ENCODE results near the gene NFAM1. TPM values are rescaled to one million over a fixed set of nuclear protein-coding genes. Genes with fewer than 3 reads are reported as not detected.

The NFAM1 gene
- total and polyA plus RNA-seq, 4 donors = 1.2 to 2.5 (median 1.8) TPM

DNA sequence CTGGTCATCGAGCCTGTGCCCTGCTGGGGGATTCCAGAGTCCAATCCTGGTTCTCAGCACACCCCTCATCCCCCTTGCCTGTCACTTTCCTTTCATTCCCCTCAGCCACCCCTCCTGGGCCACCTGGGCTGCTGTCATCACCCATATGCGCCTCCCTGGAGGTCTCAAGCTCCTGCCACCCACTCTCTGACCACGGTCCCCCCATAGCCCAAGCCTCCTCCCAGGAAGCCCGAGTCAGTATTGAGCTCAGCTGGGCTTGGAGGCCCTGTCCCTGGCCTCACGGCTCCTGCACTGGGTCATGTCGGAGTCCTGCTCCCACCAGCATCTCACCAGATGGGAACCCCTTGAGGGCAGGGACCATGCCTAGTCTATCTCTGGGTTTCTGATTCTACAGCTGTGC is 44.6 kb downstream of the NFAM1 start:
- H3K4me1 ChIP-seq (ENCODE audit: control insufficient read depth, insufficient read depth, low read length) = peaks cover 61% of the 10 kb centered on the region
- H3K4me3 ChIP-seq (ENCODE audit: low read depth, low read length) = no peak overlapping the region
- H3K27me3 ChIP-seq (ENCODE audit: control insufficient read depth, insufficient read depth, low read length) = no peaks in the 10 kb centered on the region
- H3K27ac ChIP-seq (ENCODE audit: low read depth, low read length) = no peak overlapping the region
- 80% methylated on average over 6 of the region's 6 CpGs for WGBS (ENCODE audit: insufficient coverage)
- DNase-seq (ENCODE audit: low read depth in 4 of 6, low spot score in 6 of 6) = no peak
- H3K36me3 ChIP-seq (ENCODE audit: control insufficient read depth, insufficient read depth, low read length) = peaks cover 4% of the 10 kb centered on the region
- no peaks in the 10 kb centered on the region for H3K9me3 ChIP-seq (ENCODE audit: control insufficient read depth, insufficient read depth, low read length)

DNA sequence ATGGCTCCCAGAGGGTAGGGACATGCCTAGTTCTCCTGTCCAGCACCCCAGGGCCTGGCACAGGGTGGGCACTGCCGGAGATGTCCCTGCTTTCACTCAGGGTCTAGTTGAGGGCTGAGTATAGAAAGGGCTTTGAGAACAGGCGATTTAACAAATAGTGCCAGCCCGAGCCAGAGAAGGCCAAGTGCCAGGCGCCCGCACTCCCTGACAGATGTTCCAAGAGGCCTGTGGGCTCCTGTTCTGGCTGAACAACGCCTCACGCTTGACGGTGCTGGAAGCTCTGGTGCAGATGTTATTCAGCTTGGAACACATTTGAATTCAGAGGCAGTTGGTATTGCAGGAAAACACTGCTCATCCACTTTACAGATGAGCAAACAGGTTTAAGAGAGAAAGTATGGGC is 46.5 kb downstream of the NFAM1 start:
- peaks cover 71% of the 10 kb centered on the region for H3K4me1 ChIP-seq (ENCODE audit: control insufficient read depth, insufficient read depth, low read length)
- H3K36me3 ChIP-seq (ENCODE audit: control insufficient read depth, insufficient read depth, low read length) = peaks cover 4% of the 10 kb centered on the region
- 40% methylated on average over 8 of the region's 8 CpGs for WGBS (ENCODE audit: insufficient coverage)
- no peak overlapping the region for H3K27ac ChIP-seq (ENCODE audit: low read depth, low read length)
- peak in 2 of 6 donors; percentile 68 to 88 for DNase-seq (ENCODE audit: low read depth in 4 of 6, low spot score in 6 of 6)
- no peaks in the 10 kb centered on the region for H3K9me3 ChIP-seq (ENCODE audit: control insufficient read depth, insufficient read depth, low read length)
- no peak overlapping the region for H3K4me3 ChIP-seq (ENCODE audit: low read depth, low read length)
- H3K27me3 ChIP-seq (ENCODE audit: control insufficient read depth, insufficient read depth, low read length) = no peaks in the 10 kb centered on the region

- Histone ChIP-seq H3K9me3 (ENCODE audit: control insufficient read depth, insufficient read depth, low read length) (no peaks in the 10 kb centered on the region), H3K4me1 (ENCODE audit: control insufficient read depth, insufficient read depth, low read length) (peaks cover 75% of the 10 kb centered on the region), H3K27me3 (ENCODE audit: control insufficient read depth, insufficient read depth, low read length) (no peaks in the 10 kb centered on the region), H3K27ac (ENCODE audit: low read depth, low read length) (no peak overlapping the region), H3K36me3 (ENCODE audit: control insufficient read depth, insufficient read depth, low read length) (peaks cover 4% of the 10 kb centered on the region), H3K4me3 (ENCODE audit: low read depth, low read length) (no peak overlapping the region)
- DNase-seq (ENCODE audit: low read depth in 4 of 6, low spot score in 6 of 6) = no peak
- whole genome bisulfite sequencing (ENCODE audit: insufficient coverage) = 69% methylated on average over 3 of the region's 5 CpGs
Observed at GRCh38 chr22:42384506-42384905, 47.7 kb downstream of the NFAM1 start.

DNA sequence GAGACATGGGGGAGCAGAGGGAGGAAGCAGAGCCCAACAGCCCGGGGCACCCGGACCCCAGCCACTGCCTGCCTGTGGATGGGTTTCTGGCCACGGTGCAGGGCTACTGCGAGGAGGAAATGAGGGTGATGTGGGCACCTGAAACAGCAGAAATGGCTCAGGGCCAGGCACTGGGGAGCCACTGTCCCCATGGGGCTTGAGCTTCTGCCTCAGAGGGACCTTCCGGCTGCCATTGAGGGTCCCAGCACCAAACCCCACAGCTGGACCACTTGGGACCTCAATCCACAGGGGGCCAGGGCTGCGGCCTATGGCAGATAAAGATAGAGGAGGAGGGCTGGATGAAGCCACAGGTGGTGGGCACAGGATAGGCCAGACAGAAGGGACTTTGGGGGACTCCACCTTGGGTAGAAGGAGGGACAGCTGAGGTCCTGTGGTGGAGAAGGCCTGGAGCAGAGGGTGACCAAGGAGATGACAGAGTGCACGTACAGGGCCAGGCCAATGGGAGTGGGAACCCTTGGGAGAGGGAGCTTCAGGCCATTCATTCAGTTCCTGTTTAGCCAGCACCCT is 48.3 kb downstream of the NFAM1 start:
- DNase-seq (ENCODE audit: low read depth in 4 of 6, low spot score in 6 of 6) = no peak
- Histone ChIP-seq H3K4me3 (ENCODE audit: low read depth, low read length) (no peak overlapping the region), H3K4me1 (ENCODE audit: control insufficient read depth, insufficient read depth, low read length) (peaks cover 73% of the 10 kb centered on the region), H3K27ac (ENCODE audit: low read depth, low read length) (no peak overlapping the region), H3K36me3 (ENCODE audit: control insufficient read depth, insufficient read depth, low read length) (peaks cover 4% of the 10 kb centered on the region), H3K9me3 (ENCODE audit: control insufficient read depth, insufficient read depth, low read length) (no peaks in the 10 kb centered on the region), H3K27me3 (ENCODE audit: control insufficient read depth, insufficient read depth, low read length) (no peaks in the 10 kb centered on the region)
- 85% methylated on average over 6 of the region's 7 CpGs for WGBS (ENCODE audit: insufficient coverage)

GRCh38 chr22:42383287-42383686 is 48.9 kb downstream of the NFAM1 start:
- no peak overlapping the region for H3K4me3 ChIP-seq (ENCODE audit: low read depth, low read length)
- 87% methylated on average over 5 of the region's 5 CpGs for WGBS (ENCODE audit: insufficient coverage)
- no peaks in the 10 kb centered on the region for H3K9me3 ChIP-seq (ENCODE audit: control insufficient read depth, insufficient read depth, low read length)
- H3K4me1 ChIP-seq (ENCODE audit: control insufficient read depth, insufficient read depth, low read length) = peaks cover 66% of the 10 kb centered on the region
- H3K27me3 ChIP-seq (ENCODE audit: control insufficient read depth, insufficient read depth, low read length) = no peaks in the 10 kb centered on the region
- peaks cover 4% of the 10 kb centered on the region for H3K36me3 ChIP-seq (ENCODE audit: control insufficient read depth, insufficient read depth, low read length)
- no peak for DNase-seq (ENCODE audit: low read depth in 4 of 6, low spot score in 6 of 6)
- no peak overlapping the region for H3K27ac ChIP-seq (ENCODE audit: low read depth, low read length)

- H3K27ac ChIP-seq (ENCODE audit: low read depth, low read length) = no peak overlapping the region
- peaks cover 4% of the 10 kb centered on the region for H3K36me3 ChIP-seq (ENCODE audit: control insufficient read depth, insufficient read depth, low read length)
- H3K27me3 ChIP-seq (ENCODE audit: control insufficient read depth, insufficient read depth, low read length) = no peaks in the 10 kb centered on the region
- H3K4me1 ChIP-seq (ENCODE audit: control insufficient read depth, insufficient read depth, low read length) = peaks cover 53% of the 10 kb centered on the region
- H3K4me3 ChIP-seq (ENCODE audit: low read depth, low read length) = no peak overlapping the region
- H3K9me3 ChIP-seq (ENCODE audit: control insufficient read depth, insufficient read depth, low read length) = no peaks in the 10 kb centered on the region
- WGBS (ENCODE audit: insufficient coverage) = 49% methylated on average over 12 of the region's 12 CpGs
- peak in 2 of 6 donors; percentile 53 to 56 for DNase-seq (ENCODE audit: low read depth in 4 of 6, low spot score in 6 of 6)
Observed at GRCh38 chr22:42380769-42381551, 51.2 kb downstream of the NFAM1 start.

DNA sequence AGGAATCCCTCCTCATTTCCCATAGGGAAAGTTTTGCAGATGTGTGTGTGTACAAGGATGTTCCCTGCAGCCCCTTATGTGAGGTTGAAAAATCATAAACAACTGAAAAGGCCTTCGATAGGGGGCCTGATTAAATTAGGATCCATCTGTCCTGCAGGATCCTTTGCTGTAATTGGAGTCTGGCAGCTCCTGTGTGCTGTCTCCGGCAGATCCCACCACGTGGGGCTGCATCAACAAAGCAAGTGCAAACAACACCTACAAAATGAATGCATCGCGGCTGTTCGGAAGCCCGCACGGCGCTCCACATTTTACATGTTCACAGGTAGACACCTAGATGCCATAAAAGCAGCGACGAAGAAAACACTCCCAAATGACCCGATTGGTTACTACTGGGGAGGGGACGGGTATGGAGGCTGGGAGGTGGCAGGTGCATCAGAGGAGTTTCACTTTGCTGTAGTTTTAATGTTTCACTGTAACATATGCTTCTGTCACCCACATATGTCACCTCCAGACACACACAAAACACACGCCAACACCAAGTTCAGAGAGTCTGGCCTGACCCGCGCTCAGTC is 52.2 kb downstream of the NFAM1 start:
- WGBS (ENCODE audit: insufficient coverage) = 73% methylated on average over 10 of the region's 16 CpGs
- DNase-seq (ENCODE audit: low read depth in 4 of 6, low spot score in 6 of 6) = peak in 2 of 6 donors; percentile 72 to 74
- no peaks in the 10 kb centered on the region for H3K27me3 ChIP-seq (ENCODE audit: control insufficient read depth, insufficient read depth, low read length)
- H3K4me3 ChIP-seq (ENCODE audit: low read depth, low read length) = no peak overlapping the region
- peaks cover 4% of the 10 kb centered on the region for H3K36me3 ChIP-seq (ENCODE audit: control insufficient read depth, insufficient read depth, low read length)
- peaks cover 48% of the 10 kb centered on the region for H3K4me1 ChIP-seq (ENCODE audit: control insufficient read depth, insufficient read depth, low read length)
- H3K9me3 ChIP-seq (ENCODE audit: control insufficient read depth, insufficient read depth, low read length) = no peaks in the 10 kb centered on the region
- no peak overlapping the region for H3K27ac ChIP-seq (ENCODE audit: low read depth, low read length)

DNA sequence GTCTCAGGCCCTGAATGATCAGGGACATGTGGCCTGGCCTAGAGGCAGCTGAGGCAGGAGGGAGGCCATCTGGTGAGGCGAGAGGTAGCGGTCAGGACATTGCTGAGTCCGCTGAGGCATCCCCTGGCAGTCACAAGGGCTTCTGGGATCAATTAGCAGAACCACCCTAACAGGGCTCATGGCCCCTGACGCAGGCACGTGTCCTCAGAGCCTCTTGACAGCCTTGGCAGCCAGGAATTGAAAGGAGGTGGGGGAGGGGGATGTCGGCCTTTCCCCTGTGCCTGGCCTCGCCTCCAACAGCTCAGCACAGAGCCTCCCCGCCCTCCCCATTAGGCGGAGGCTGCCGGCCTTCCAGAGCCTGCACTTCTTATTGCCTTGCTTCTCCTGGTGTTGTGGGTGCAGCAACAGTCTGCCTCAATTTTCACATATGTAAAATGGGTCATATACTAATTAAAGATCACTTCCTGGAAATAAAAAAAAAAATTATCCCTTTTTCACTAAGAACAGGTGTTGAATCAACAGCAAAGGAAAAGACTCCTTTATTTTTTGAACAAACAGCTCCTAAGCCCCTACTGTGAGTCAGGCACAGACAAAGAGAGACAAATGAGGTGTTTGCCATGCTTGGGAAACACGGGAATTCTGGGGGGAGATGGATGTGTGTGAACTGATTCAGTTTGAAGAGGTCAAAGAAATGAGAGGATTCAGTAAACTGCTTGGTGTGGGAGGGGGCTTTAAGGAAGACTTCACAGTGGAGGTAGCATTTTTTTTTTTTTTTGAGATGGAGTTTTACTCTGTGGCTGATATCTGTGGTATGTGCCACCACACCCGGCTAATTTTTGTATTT is 55.3 kb downstream of the NFAM1 start:
- no peak overlapping the region for H3K4me3 ChIP-seq (ENCODE audit: low read depth, low read length)
- DNase-seq (ENCODE audit: low read depth in 4 of 6, low spot score in 6 of 6) = peak in 1 of 6 donors; percentile 66
- no peaks in the 10 kb centered on the region for H3K36me3 ChIP-seq (ENCODE audit: control insufficient read depth, insufficient read depth, low read length)
- H3K27me3 ChIP-seq (ENCODE audit: control insufficient read depth, insufficient read depth, low read length) = no peaks in the 10 kb centered on the region
- H3K4me1 ChIP-seq (ENCODE audit: control insufficient read depth, insufficient read depth, low read length) = peaks cover 36% of the 10 kb centered on the region
- H3K27ac ChIP-seq (ENCODE audit: low read depth, low read length) = no peak overlapping the region
- no peaks in the 10 kb centered on the region for H3K9me3 ChIP-seq (ENCODE audit: control insufficient read depth, insufficient read depth, low read length)
- 19% methylated on average over 6 of the region's 12 CpGs for WGBS (ENCODE audit: insufficient coverage)

DNA sequence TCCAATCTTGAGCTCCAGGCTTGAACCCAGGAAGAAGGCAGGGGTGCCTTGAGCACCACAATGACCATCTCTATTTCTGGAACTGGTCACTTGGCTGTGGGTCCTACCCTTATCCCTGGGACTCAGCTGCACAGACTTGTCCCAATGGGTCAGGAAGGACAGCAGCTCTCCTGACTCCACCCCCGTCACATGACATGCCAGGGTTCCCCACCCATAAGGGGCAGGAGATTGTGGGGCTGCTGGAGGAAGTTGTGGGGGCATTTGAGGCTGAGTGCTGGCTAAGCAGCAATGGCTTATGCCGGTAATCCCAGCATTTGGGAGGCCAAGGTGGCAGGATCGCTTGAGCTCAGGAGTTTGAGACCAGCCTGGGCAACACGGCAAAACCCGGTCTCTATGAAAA is 56.2 kb downstream of the NFAM1 start:
- 94% methylated on average over 4 of the region's 5 CpGs for WGBS (ENCODE audit: insufficient coverage)
- no peaks in the 10 kb centered on the region for H3K9me3 ChIP-seq (ENCODE audit: control insufficient read depth, insufficient read depth, low read length)
- no peak overlapping the region for H3K4me3 ChIP-seq (ENCODE audit: low read depth, low read length)
- H3K36me3 ChIP-seq (ENCODE audit: control insufficient read depth, insufficient read depth, low read length) = no peaks in the 10 kb centered on the region
- H3K4me1 ChIP-seq (ENCODE audit: control insufficient read depth, insufficient read depth, low read length) = peaks cover 35% of the 10 kb centered on the region
- no peaks in the 10 kb centered on the region for H3K27me3 ChIP-seq (ENCODE audit: control insufficient read depth, insufficient read depth, low read length)
- no peak for DNase-seq (ENCODE audit: low read depth in 4 of 6, low spot score in 6 of 6)
- H3K27ac ChIP-seq (ENCODE audit: low read depth, low read length) = no peak overlapping the region
